Measurements from ENCODE around the gene L3HYPDH.

Gene L3HYPDH

GRCh38 chr14:59427653-59428580 is 56.3 kb downstream of the L3HYPDH start:
- DNase-seq (ENCODE audit: low spot score) (peak; percentile 42), FAIRE-seq (no peak)

- FAIRE-seq (no peak), DNase-seq (ENCODE audit: low spot score) (no peak)
Observed at GRCh38 chr14:59425322-59425935, 58.8 kb downstream of the L3HYPDH start.

DNA sequence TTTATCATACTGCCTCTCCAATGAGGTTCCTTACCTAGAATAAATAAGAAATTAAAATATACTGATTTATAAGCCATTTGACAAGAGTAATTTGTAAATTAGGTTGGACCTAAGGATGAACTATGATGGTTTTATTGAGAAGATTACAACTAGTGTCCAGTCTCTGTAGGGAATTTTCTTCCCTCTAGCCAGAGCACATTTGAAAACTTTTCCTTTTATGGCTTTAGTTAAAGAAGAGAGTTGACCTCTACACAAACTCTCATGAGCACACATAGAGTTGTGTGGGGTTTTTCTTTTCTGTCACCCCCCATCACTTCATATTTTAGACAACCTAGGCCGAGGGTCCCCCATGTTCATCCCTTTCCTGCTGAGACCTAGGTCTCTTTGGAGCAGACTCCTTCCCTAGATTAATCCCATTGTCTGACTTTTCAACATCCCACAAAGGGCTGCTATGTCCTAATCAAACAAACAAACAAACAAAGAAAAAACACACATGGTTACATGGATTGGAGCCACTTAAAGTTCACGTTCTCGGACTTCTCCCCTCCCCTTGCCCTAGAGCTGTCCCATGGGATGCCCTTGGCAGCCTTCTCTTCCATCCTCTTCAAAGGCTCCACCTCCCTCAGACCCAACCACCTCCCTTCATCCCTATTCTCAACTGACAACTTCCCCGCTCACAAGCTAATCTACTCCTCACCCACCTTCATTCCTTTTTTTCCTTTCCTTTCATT is 59.7 kb downstream of the L3HYPDH start:
- FAIRE-seq = no peak
- DNase-seq (ENCODE audit: low spot score) = no peak
